Neuron (in vitro differentiated cells): ENCODE data around the gene PLD5.
A peak's percentile ranks its signal among the peaks of the same experiment; 100 is the strongest.

Experiments used
- H2AFZ ChIP-seq: one replicate; pipeline ENCODE4 v1.6.1; 2013; ENCODE audit warnings: low read depth, mild to moderate bottlenecking, inconsistent platforms, low read length, moderate library complexity
- H3K27me3 ChIP-seq: one replicate; pipeline ENCODE4 v1.6.1; 2013; ENCODE audit warnings: low read length; ENCODE audit not compliant: insufficient read depth
- H3K36me3 ChIP-seq: one replicate; pipeline ENCODE4 v1.6.1; 2013; ENCODE audit warnings: low read length; ENCODE audit not compliant: insufficient read depth
- H3K4me1 ChIP-seq: one replicate; pipeline ENCODE4 v1.6.1; 2013; ENCODE audit warnings: low read length; ENCODE audit not compliant: insufficient read depth
- H3K4me3 ChIP-seq: 2 replicates; pipeline ENCODE4 v1.5.1; 2013; ENCODE audit warnings: mild to moderate bottlenecking, low read length, moderate library complexity
- H3K9me3 ChIP-seq: one replicate; pipeline ENCODE4 v1.6.1; 2013; ENCODE audit warnings: low read length

The PLD5 gene

DNA sequence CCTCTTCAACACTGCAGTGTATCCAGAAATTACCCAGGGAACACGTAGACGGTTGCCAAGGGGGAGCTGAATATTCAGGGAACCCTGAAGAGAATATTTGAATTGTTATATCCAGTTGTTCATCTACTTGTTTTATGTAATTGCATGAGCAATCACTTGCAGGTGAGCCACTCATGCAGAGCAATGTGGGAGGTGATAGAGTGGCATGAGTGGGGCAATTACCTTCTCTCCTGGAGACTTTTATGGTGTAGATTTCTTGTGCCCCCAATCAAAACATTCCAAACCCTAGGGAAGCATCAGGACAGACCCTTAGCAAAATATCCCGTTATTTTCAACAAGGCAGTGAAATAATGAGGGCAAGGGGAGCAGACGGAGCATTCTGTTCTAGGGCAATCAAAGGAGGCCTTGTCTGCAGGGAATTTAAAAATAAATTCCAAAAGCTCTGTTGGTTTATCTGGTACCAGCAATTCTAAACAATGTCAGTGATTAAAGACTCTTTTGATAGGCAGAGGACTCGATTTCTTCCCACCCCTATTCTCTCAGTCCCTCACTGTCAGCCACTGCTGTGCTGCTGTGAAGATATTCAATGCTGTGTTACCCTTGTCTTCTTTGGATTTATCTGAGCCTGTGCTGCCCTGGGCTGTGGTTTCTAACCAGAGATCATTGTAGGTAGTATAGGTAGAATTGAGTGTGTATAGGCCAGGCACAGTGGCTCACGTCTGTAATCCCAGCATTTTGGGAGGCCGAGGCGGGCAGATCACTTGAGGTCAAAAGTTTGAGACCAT is 345.4 kb downstream of the PLD5 start:
- no peaks in the 10 kb centered on the region for H3K27me3 ChIP-seq
- H3K4me1 ChIP-seq = no peaks in the 10 kb centered on the region
- H2AFZ ChIP-seq = no peak overlapping the region
- H3K36me3 ChIP-seq = no peaks in the 10 kb centered on the region
- no peaks in the 10 kb centered on the region for H3K9me3 ChIP-seq
- no peak overlapping the region for H3K4me3 ChIP-seq

DNA sequence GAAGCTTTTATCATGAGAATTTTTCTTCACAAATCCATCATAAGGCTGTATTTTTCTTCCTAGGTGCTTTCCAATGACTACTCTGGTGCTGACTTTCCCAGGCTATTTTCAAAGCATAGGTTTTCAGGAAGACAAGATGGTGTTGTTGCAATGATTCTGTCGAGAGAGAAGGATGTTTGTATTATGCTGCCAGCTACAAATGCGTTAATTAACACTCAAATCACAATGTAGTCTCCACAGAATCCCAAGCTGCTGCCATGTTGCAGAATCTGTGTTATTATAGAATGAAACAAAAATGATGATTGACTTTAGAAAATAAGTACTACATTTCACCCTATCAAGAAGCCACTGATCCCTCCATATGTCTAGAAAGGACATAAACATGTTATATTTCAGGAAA is 346.1 kb downstream of the PLD5 start:
- Histone ChIP-seq H3K4me1 (no peaks in the 10 kb centered on the region), H3K27me3 (no peaks in the 10 kb centered on the region), H3K9me3 (no peaks in the 10 kb centered on the region), H2AFZ (no peak overlapping the region), H3K4me3 (no peak overlapping the region), H3K36me3 (no peaks in the 10 kb centered on the region)

DNA sequence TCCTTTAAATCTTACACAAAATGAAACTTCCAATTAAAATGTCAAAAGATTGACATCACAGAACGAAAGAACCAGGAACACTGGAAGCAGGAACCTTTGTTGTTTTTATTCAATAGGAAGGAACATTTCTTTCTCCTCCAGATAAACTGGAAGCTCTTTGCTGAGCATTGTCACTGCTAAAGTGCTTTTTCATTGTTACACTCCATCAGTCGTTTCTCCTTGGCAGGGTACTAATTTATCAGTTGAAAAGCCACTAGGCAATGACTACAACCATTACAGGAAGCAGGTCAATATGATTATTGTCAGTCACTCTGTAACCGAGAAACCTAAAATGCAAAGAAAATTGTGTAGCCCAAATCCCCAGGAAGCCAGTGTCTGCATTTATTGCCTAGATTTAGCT is 362.4 kb downstream of the PLD5 start:
- H3K4me1 ChIP-seq = peaks cover 2% of the 10 kb centered on the region
- no peak overlapping the region for H3K4me3 ChIP-seq
- H3K27me3 ChIP-seq = no peaks in the 10 kb centered on the region
- no peaks in the 10 kb centered on the region for H3K9me3 ChIP-seq
- no peaks in the 10 kb centered on the region for H3K36me3 ChIP-seq
- no peak overlapping the region for H2AFZ ChIP-seq

DNA sequence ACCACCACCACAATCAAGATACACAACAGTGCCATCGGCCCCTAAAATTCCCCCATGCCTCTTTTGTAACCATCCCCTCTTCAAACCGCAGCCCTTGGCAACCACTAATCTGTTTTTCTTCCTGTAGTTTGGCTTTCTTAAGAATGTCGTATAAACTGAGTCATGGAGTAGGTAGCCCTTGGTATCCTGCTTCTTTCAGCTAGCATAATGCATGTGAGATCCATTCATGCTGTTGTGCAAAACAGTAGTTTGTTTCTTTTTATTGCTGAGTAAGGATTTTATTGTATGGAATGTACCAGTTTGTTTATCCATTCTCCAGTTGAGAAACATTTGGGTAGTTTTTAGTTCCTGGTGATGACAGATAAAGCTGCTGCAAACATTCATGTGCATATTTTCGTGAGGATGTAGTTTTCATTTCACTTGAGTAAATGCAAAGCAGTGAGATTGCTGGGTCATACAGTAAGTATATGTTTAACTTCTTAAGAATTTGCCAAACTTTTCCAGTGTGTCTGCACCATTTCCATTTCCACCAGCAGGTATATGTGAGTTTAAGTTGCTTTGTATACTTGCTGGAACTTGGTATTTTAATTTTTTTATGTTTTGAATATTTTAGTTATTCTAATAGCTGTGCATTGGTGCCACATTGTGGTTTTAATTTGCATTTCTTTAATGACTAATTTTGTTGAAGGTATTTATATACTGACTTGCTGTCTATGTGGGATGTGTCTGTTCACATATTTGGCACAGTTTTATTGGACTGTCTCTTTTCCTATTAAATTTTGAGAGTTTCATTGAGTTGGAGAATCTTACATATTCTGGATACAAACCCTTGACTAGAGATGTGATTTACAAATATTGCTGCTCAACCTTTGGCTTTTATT is 377.2 kb downstream of the PLD5 start:
- Histone ChIP-seq H3K4me1 (peaks cover 16% of the 10 kb centered on the region), H3K4me3 (peak overlapping the region; percentile 6), H3K36me3 (no peaks in the 10 kb centered on the region), H2AFZ (peak overlapping the region; percentile 94), H3K9me3 (no peaks in the 10 kb centered on the region), H3K27me3 (no peaks in the 10 kb centered on the region)

DNA sequence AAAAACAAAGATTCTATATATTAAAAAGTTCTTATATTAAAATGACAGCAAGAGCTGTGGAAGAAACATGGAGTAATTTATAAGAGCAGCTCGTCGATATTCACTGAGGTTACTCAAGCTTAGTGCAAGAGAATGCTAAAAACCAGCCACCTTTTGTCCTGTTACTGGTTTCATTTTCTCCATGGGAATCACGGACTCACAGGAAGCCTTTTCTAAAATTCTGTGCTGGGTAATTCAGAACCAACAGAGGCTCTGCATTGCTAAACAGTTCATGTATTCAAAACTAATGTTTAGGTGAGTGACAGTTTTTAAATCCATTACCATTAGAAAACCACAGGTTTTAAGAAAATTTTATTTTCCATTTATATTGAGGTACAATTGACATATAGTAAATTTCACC is 377.8 kb downstream of the PLD5 start:
- Histone ChIP-seq H3K36me3 (no peaks in the 10 kb centered on the region), H3K4me3 (peak overlapping the region; percentile 28)

DNA sequence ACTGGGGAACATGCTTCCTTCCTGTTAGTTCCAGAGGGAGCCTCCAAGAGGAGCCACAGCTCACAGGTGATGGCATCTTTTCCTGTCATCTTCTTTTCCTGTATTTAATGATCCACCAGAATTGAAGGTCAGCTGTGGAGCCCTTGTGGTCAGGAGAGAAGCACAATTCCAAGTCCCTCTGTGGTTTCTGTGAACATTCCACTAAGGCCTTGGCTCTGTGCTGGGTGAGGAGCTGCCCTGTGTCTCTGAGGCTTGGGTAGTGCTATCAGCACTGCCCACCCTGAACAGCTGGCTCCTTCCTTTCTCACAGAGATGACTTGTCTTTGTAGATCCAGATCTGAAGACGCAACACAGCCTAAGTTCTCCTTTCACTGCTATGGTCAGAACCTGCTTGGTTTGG is 383.7 kb downstream of the PLD5 start:
- Histone ChIP-seq H3K27me3 (no peaks in the 10 kb centered on the region), H3K4me1 (peaks cover under 1% of the 10 kb centered on the region), H3K9me3 (no peaks in the 10 kb centered on the region), H3K4me3 (no peak overlapping the region), H2AFZ (no peak overlapping the region), H3K36me3 (no peaks in the 10 kb centered on the region)

More for the DNA sequence above, 377.8 kb downstream of the PLD5 start:
- H3K27me3 ChIP-seq = no peaks in the 10 kb centered on the region
- H3K4me1 ChIP-seq = peaks cover 16% of the 10 kb centered on the region
- no peaks in the 10 kb centered on the region for H3K9me3 ChIP-seq
- H2AFZ ChIP-seq = peak overlapping the region; percentile 94

DNA sequence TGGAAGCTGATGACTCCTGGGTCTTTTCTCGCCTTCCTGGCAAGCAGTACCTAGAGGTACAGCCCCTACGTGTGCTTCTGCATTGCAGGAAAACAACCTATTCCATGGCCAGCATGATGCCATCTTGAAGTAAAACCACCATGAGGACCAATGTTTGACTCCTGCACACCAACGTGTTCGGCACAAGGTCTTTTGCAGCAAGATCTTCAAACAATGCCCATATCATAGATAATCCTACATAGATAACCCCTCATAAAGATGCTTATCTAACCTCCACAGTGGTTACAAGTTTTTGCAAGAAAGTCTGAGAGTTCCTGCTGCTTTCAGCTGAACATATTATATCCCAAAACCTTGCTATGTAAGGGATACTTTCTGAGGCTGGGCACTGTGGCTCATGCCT is 384.5 kb downstream of the PLD5 start:
- Histone ChIP-seq H3K9me3 (no peaks in the 10 kb centered on the region), H3K27me3 (no peaks in the 10 kb centered on the region), H3K4me1 (no peaks in the 10 kb centered on the region), H3K4me3 (no peak overlapping the region), H3K36me3 (no peaks in the 10 kb centered on the region), H2AFZ (no peak overlapping the region)

DNA sequence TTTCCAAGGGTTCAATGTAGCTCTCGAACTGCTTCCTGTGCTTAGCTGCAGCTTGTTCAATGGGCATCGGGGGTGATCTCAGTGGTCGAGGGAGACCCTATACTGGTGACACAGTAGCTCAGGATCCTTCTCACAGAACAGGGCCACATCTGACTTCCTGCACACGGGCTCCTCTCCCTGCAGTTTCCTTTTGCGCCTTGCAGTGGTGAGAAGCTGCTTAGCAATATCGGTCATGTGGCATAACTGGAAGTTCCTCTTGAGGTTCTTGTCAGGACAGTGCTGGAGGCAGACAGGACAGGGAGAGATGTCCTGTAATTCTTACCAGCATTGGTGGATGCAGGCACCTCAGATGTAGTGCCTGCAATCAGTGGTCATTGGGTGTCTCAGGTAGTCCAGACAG is 385.1 kb downstream of the PLD5 start:
- no peaks in the 10 kb centered on the region for H3K4me1 ChIP-seq
- no peaks in the 10 kb centered on the region for H3K36me3 ChIP-seq

DNA sequence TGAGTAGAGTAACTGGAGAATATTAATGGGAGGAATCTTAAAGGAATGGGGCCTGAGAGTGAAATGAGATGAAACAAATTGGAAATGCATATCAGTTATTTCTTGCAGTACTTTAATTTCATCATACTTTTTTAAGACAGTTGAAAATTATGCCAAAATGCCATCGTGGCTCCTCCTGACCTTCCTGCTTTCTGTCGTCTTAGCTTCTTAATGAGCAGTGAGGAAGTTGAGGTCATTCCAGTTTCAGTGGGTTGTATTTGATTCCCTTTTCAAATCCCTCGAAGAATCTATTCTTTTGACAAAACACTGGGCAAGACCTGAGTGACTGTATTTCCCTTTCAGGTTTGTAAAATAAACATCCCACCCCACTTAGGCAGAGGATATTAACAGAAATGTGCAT is 390.7 kb downstream of the PLD5 start:
- Histone ChIP-seq H3K27me3 (no peaks in the 10 kb centered on the region), H3K4me1 (no peaks in the 10 kb centered on the region), H3K36me3 (no peaks in the 10 kb centered on the region), H3K9me3 (no peaks in the 10 kb centered on the region), H2AFZ (no peak overlapping the region), H3K4me3 (no peak overlapping the region)

More for the DNA sequence above, 385.1 kb downstream of the PLD5 start:
- no peaks in the 10 kb centered on the region for H3K27me3 ChIP-seq
- H3K9me3 ChIP-seq = no peaks in the 10 kb centered on the region
- no peak overlapping the region for H2AFZ ChIP-seq
- no peak overlapping the region for H3K4me3 ChIP-seq

DNA sequence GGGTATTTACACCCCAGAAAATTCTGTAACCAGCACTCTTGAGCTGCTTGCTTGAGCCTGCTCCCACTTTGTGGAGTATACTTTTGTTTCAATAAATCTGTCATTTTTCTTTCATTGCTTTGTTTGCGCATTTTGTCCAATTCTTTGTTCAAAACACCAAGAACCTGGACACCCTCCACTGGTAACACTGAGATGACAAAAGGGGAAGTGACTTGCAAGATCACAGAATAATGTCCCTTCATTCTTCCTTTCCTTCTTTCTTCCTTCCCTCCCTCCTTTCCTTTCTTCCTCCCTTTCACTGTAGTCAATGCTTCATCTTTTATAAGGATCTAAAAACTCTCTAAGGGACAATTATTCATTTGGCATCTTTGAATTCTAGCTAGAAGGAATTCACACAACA is 391.1 kb downstream of the PLD5 start:
- no peak overlapping the region for H2AFZ ChIP-seq
- no peaks in the 10 kb centered on the region for H3K9me3 ChIP-seq
- no peaks in the 10 kb centered on the region for H3K36me3 ChIP-seq
- H3K27me3 ChIP-seq = no peaks in the 10 kb centered on the region
- no peaks in the 10 kb centered on the region for H3K4me1 ChIP-seq
- no peak overlapping the region for H3K4me3 ChIP-seq

DNA sequence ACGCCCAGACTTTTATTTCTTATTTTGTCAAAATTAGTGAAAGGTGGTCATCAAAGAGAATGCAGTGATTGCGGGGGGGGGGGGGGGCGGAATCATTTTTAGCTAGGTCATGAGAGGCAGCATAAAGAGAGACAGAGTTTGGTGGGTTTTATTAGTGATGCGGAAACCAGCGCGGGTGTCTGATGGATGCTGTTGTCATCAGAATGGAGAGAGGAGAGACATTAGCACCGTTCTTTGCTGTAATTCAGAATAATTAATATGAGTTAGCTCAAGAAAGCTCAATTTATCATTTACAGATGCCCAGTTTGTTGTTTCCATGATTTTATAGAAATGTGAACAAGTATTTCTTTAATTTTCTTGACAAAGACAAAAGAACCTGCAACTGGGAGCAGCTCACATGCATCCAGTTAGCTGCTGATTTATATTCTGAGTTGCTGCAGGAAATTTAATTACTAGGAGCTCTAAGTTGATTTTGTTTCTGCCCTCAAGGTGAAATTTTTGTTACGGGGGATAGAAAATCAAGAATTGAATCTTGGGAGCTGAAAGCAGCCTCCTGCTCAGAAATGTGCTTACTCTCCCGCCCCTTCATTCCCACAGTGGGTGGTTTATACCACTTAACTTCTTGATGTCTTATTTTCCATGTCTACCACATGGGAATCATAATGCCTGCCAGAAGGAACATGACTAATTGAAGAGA is 392.2 kb downstream of the PLD5 start:
- H3K27me3 ChIP-seq = no peaks in the 10 kb centered on the region
- no peaks in the 10 kb centered on the region for H3K4me1 ChIP-seq
- no peak overlapping the region for H3K4me3 ChIP-seq
- H3K9me3 ChIP-seq = no peaks in the 10 kb centered on the region
- H3K36me3 ChIP-seq = no peaks in the 10 kb centered on the region
- H2AFZ ChIP-seq = no peak overlapping the region

DNA sequence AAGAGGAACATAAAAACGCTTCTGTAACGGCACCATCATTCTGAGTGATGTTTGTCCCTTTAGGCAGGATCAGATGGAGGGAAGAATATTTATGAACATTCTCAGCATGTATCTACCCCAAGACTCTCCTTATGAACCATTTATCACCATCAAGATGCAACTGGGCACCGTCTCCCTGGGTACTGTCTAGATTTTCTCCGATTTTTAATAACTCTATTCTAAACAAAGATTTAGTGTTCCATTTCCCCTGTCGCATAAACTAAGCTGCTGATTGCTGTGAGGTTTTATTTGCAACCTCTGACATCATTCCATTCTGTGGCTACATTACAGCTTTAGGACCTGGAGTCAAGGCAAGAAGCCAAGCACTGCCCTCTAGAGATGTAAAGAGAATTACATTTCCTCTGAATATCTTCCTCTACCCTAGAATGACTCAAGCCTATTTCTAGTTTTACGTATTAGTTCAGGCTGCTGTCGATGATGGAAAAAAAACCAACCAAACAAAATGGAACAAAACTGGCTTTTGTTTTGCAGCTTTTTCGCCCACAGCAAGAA is 395.5 kb downstream of the PLD5 start:
- Histone ChIP-seq H2AFZ (no peak overlapping the region), H3K4me1 (peaks cover 7% of the 10 kb centered on the region), H3K36me3 (no peaks in the 10 kb centered on the region), H3K9me3 (no peaks in the 10 kb centered on the region), H3K4me3 (no peak overlapping the region), H3K27me3 (no peaks in the 10 kb centered on the region)

DNA sequence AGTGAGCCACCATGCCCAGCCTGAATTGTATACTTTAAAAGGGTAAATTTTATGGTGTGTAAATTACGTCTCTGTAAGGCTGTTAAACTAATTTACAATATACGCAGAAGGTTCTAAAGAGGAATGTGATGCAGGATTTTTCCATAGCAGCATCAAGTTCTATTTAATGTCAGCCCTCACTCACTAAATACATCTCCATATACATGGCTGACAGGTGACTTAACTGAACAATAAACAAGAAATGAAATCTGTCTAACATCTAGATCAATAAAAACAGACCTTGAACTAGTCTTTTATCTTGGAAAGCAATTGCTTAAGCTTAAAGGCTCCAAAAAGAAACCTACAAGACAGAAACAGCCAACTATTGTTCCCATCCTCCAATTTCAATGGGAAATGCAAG is 404.1 kb downstream of the PLD5 start:
- no peaks in the 10 kb centered on the region for H3K27me3 ChIP-seq
- no peaks in the 10 kb centered on the region for H3K9me3 ChIP-seq
- H3K4me1 ChIP-seq = peaks cover 11% of the 10 kb centered on the region
- H3K4me3 ChIP-seq = no peak overlapping the region
- H2AFZ ChIP-seq = no peak overlapping the region
- no peaks in the 10 kb centered on the region for H3K36me3 ChIP-seq
